T-cell (primary cell): ENCODE measurements around the gene DLG2. TPM values are rescaled to one million over a fixed set of nuclear protein-coding genes. Genes with fewer than 3 reads are reported as not detected.

Source experiments
- ATAC-seq, 4 experiments: fragments of 200-7000 bp in 3 of 4; fragments of 150-1000 bp in 1 of 4; cut with Tn5 transposase; replicated peaks in 1 of 4; 1 replicate in 3 of 4; 2 replicates in 1 of 4; pipeline ENCODE4 v1.10.0; 2021; ENCODE audit warnings: moderate library complexity in 3 of 4, mild to moderate bottlenecking in 2 of 4, moderate number of reproducible peaks in 1 of 4
- CTCF ChIA-PET, 2 donors: fragments of 300-600 bp; sonication (Branson Sonifier 250); formaldehyde crosslinking; loops; one replicate each; lab custom pipeline; 2022; ENCODE audit warnings: antibody characterized with exemption in 2 of 2; lab: Charles Lee
- POLR2A ChIA-PET, 2 donors: fragments of 300-600 bp; sonication (Branson Sonifier 250); formaldehyde crosslinking; loops; one replicate each; lab custom pipeline; 2022; ENCODE audit warnings: antibody characterized with exemption in 2 of 2; lab: Charles Lee
- DNase-seq, 35 experiments: peaks; one replicate each; pipeline versions ENCODE4 v3.0.0 to v3.0.0-alpha.2; 2013 to 2023
- H3K27ac ChIP-seq: one replicate; pipeline ENCODE4 v1.5.1; 2013; ENCODE audit warnings: low read length
- H3K27me3 ChIP-seq, 2 experiments: replicated peaks in 1 of 2; 1 replicate in 1 of 2; 2 replicates in 1 of 2; pipeline versions ENCODE4 v1.6.1 to v1.7.0; 2013; ENCODE audit warnings: low read length in 1 of 2, mixed read lengths in 1 of 2; ENCODE audit not compliant: control insufficient read depth in 2 of 2, insufficient read depth in 2 of 2; ENCODE audit errors: extremely low read depth in 1 of 2
- H3K36me3 ChIP-seq, 2 donors: 1 replicate in 1 of 2; 2 replicates in 1 of 2; pipeline versions ENCODE4 v1.6.1 to v1.7.0; 2013; ENCODE audit warnings: low read length in 1 of 2; ENCODE audit not compliant: control insufficient read depth in 2 of 2, insufficient read depth in 1 of 2; ENCODE audit errors: extremely low read depth in 1 of 2
- H3K4me1 ChIP-seq, 2 experiments: 1 replicate in 1 of 2; 2 replicates in 1 of 2; pipeline versions ENCODE4 v1.6.1 to v1.7.0; 2013; ENCODE audit warnings: low read length in 2 of 2, mixed read lengths in 1 of 2; ENCODE audit not compliant: insufficient read depth in 2 of 2, control insufficient read depth in 1 of 2; ENCODE audit errors: extremely low read depth in 1 of 2
- H3K4me3 ChIP-seq, 2 donors: 1 replicate in 1 of 2; 2 replicates in 1 of 2; pipeline versions ENCODE4 v1.5.1 to v1.7.0; 2013; ENCODE audit warnings: mild to moderate bottlenecking in 2 of 2, low read length in 1 of 2, moderate library complexity in 1 of 2; ENCODE audit not compliant: control insufficient read depth in 1 of 2; ENCODE audit errors: extremely low read depth in 1 of 2
- H3K9me3 ChIP-seq: 2 replicates; pipeline ENCODE4 v1.7.0; 2013
- H3K27ac Mint-ChIP-seq, 2 donors: one replicate each; pipeline ENCODE4 v1.8.0; 2020 to 2021; ENCODE audit warnings: mild to moderate bottlenecking in 2 of 2, mixed read lengths in 2 of 2
- H3K27me3 Mint-ChIP-seq, 2 donors: one replicate each; pipeline ENCODE4 v1.8.0; 2021 to 2022; ENCODE audit warnings: mixed read lengths in 2 of 2
- H3K36me3 Mint-ChIP-seq: one replicate; pipeline ENCODE4 v1.8.0; 2021; ENCODE audit warnings: mixed read lengths
- H3K4me1 Mint-ChIP-seq, 3 donors: one replicate each; pipeline ENCODE4 v1.8.0; 2020 to 2022; ENCODE audit warnings: mixed read lengths in 3 of 3, mild to moderate bottlenecking in 1 of 3
- H3K4me3 Mint-ChIP-seq, 3 donors: one replicate each; pipeline ENCODE4 v1.8.0; 2020 to 2022; ENCODE audit warnings: mild to moderate bottlenecking in 3 of 3, mixed read lengths in 3 of 3, moderate library complexity in 3 of 3
- H3K9me3 Mint-ChIP-seq, 3 donors: one replicate each; pipeline ENCODE4 v1.8.0; 2020 to 2022; ENCODE audit warnings: mixed read lengths in 3 of 3
- WGBS: methylation state at CpG from one replicate; pipeline ENCODE4 v1.1.5; 2013; ENCODE audit warnings: missing lambda C conversion rate; ENCODE audit not compliant: insufficient coverage; 5-methylcytosine and 5-hydroxymethylcytosine counted together
- total RNA-seq, 35 experiments: library from RNA in 6 of 35; stranded (reverse) in 6 of 35; fragments of 120-200 nt in 1 of 35; gene quantifications; one replicate each; pipeline versions ENCODE4 v1.2.1 to v1.2.4 and lab custom pipeline; 2013 to 2026

DLG2 gene
- total RNA-seq, 5 donors from 2014 or later (not counting 1 experiment from before 2014, with no cell fraction given): 2.3 to 4.1 (median 2.9) TPM

DNA sequence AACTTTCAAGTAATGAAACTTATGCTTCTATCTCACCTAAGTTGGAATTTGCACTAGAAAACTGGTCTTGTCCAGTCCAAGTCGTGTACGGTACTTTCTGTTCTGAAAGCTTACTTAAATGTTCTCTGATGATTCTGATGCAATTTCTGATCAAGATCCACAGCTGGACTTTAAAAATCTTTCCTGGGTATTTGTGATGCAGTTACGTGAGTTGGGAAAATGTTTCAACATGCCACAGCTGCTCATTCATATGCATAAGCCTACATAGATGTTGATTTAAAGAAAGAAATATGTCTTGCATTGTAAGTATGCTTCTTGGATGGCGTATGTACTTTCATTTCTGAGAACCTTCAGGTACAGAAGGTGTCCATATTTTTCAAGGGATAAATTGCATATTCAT lies 1847.3 kb downstream of the DLG2 start:
- ChIA-PET POLR2A (interaction anchor here in 1 of 2 donors (0.5 kb wide), 1 partner anchor 459 kb away, joined by 5 read pairs; no protein-coding TSS in a partner anchor), CTCF (no interaction called here)
- Histone ChIP-seq H3K27ac (no peak overlapping the region), H3K36me3 (no peaks in the 10 kb centered on the region), H3K4me1 (no peaks in the 10 kb centered on the region), H3K4me3 (no peak overlapping the region), H3K9me3 (no peaks in the 10 kb centered on the region), H3K27me3 (no peaks in the 10 kb centered on the region)
- Mint-ChIP-seq H3K9me3 (peaks cover 0 to 3% (median 0%) of the 10 kb centered on the region in 3 donors), H3K36me3 (no peaks in the 10 kb centered on the region), H3K4me1 (no peaks in the 10 kb centered on the region), H3K4me3 (no peak overlapping the region), H3K27ac (no peak overlapping the region), H3K27me3 (peaks cover 2 to 20% of the 10 kb centered on the region in 2 donors)
- DNase-seq (no peak), ATAC-seq (no peak)
- WGBS: 92% methylated on average over 2 of the region's 4 CpGs

DNA sequence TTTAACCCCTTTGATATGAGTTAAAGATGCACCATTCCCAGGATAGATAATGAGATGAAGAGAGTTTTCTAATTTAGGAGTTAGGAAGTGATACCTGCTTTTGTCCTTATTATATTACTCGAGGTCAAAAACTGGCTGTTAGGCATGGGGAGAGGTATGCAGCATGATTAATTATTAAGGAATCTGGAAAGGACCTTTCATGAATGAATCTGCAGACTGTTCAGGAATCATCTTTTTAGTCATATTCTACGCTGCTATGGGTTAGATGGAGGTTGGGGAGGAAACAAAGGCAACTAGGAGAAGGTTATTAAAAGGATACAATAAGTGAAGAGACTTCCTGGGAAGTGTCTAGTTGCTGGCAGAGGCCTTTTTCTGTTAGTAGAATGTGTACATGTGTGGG lies 1848.5 kb downstream of the DLG2 start:
- Mint-ChIP-seq H3K36me3 (no peaks in the 10 kb centered on the region), H3K27me3 (peaks cover 2 to 23% of the 10 kb centered on the region in 2 donors), H3K9me3 (peaks cover 0 to 6% (median 0%) of the 10 kb centered on the region in 3 donors), H3K4me1 (no peaks in the 10 kb centered on the region), H3K4me3 (no peak overlapping the region), H3K27ac (no peak overlapping the region)
- ChIA-PET CTCF (no interaction called here), POLR2A (interaction anchor here in 1 of 2 donors (0.7 kb wide), 1 partner anchor 296 kb away, joined by 3 read pairs; no protein-coding TSS in a partner anchor)
- no peaks in the 10 kb centered on the region for H3K9me3 ChIP-seq
- no peak overlapping the region for H3K27ac ChIP-seq
- H3K36me3 ChIP-seq: no peaks in the 10 kb centered on the region
- H3K4me3 ChIP-seq: no peak overlapping the region
- no peak for ATAC-seq
- WGBS: 71% methylated on average over 1 of the region's 2 CpGs
- no peaks in the 10 kb centered on the region for H3K27me3 ChIP-seq
- no peaks in the 10 kb centered on the region for H3K4me1 ChIP-seq
- DNase-seq: no peak

DNA sequence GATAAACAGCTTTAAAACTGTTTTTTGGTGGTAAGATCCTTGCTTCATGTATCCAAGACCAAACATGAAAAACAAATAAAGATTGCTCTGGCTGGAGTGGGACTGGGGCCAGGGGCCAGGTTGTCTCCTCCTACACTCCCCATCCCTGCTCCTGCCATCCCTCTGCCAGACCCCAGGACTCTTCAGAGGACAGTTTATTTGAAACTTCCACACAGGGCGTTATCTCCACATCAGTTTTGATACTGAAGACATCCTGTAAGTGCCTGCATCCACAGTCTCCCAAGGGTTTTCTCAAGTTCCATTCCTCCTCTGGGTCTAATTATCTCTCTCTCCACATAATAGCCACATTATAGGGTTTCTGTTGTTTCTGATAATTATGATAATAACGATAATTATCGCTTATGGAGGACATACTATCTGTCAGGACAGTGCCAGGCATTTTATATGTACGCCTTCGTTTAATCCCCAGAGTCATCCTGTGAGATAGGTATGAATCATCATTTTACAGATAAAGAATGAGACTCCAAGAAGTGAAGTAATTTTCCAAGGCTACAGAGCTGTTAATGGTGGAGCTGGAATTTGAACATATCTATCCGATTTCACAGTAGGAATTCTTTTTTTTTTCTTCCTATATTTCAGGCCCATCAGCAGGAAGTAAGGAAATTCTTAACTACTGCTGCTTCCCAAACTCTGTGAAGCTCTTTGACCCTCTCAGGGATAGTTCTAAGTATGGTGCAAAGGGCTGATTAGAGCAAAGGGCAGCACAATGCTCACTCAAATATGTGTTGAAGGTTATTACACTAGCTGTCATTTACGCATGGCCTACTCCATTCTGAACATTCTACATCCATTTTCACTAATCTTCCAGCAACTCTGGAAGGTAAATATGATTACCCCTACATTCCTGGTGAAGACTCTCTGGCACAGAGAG lies 1852.9 kb downstream of the DLG2 start:
- Mint-ChIP-seq H3K4me3 (no peak overlapping the region), H3K27ac (no peak overlapping the region), H3K4me1 (no peaks in the 10 kb centered on the region), H3K36me3 (no peaks in the 10 kb centered on the region), H3K27me3 (peaks cover 5 to 22% of the 10 kb centered on the region in 2 donors), H3K9me3 (peaks cover 0 to 6% (median 0%) of the 10 kb centered on the region in 3 donors)
- ATAC-seq (no peak), DNase-seq (no peak)
- Histone ChIP-seq H3K4me1 (no peaks in the 10 kb centered on the region), H3K36me3 (no peaks in the 10 kb centered on the region), H3K27ac (no peak overlapping the region), H3K27me3 (no peaks in the 10 kb centered on the region), H3K4me3 (no peak overlapping the region), H3K9me3 (no peaks in the 10 kb centered on the region)
- WGBS: 100% methylated on average over 2 of the region's 7 CpGs
- ChIA-PET CTCF (no interaction called here), POLR2A (no interaction called here)

DNA sequence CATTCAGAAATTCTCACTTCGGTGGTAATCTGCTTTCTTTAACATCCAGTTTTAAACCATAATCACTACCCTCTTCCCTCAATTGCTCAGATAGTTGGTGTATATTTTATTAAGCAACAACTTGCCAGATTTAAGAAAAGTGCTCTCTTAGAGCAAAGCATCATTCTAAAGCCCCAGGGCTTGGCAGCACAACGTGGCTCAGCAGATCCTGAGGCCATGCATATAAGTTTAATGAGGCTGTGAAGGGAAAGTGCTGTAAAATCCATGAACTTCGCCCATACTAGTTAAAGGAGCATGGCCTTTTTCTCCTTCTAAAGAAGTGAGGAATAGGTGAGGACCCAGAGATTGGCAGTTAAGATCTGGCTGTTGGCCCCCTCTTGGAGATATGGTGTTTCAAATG lies 1858.7 kb downstream of the DLG2 start:
- Histone ChIP-seq H3K4me3 (no peak overlapping the region), H3K27ac (no peak overlapping the region), H3K27me3 (no peaks in the 10 kb centered on the region), H3K36me3 (no peaks in the 10 kb centered on the region), H3K9me3 (no peaks in the 10 kb centered on the region), H3K4me1 (no peaks in the 10 kb centered on the region)
- DNase-seq (no peak), ATAC-seq (no peak)
- Mint-ChIP-seq H3K4me3 (no peak overlapping the region), H3K36me3 (no peaks in the 10 kb centered on the region), H3K4me1 (no peaks in the 10 kb centered on the region), H3K27ac (no peak overlapping the region), H3K9me3 (no peaks in the 10 kb centered on the region), H3K27me3 (peaks cover 3 to 8% of the 10 kb centered on the region in 2 donors)
- CTCF ChIA-PET: no interaction called here
- POLR2A ChIA-PET: no interaction called here
- 20% methylated on average over 1 of the region's 3 CpGs for WGBS

DNA sequence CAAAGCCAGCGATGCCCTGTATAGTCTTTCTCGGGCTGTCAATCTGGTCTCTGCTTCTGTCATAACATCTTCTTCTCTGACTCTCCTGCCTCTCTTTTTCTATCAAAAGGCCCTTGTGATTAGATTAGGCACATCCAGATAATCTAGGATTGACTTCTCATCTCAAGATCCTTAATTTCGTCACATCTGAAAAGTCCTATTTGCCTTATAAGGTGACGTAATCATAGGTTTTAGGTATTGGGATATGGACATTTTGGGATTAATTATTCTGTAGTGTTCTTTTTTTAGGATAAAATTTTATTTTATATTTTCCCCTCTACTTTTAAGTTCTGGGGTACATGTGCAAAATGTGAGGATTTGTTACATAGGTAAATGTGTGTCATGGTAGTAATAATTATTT lies 1860.2 kb downstream of the DLG2 start:
- CTCF ChIA-PET: no interaction called here
- POLR2A ChIA-PET: no interaction called here
- Histone ChIP-seq H3K4me1 (no peaks in the 10 kb centered on the region), H3K4me3 (no peak overlapping the region), H3K36me3 (no peaks in the 10 kb centered on the region), H3K27me3 (no peaks in the 10 kb centered on the region), H3K9me3 (no peaks in the 10 kb centered on the region), H3K27ac (no peak overlapping the region)
- Mint-ChIP-seq H3K27ac (no peak overlapping the region), H3K4me1 (no peaks in the 10 kb centered on the region), H3K9me3 (no peaks in the 10 kb centered on the region), H3K36me3 (no peaks in the 10 kb centered on the region), H3K4me3 (no peak overlapping the region), H3K27me3 (peaks cover 3 to 5% of the 10 kb centered on the region in 2 donors)
- ATAC-seq (no peak), DNase-seq (no peak)
- 100% methylated on average over 2 of the region's 4 CpGs for WGBS

DNA sequence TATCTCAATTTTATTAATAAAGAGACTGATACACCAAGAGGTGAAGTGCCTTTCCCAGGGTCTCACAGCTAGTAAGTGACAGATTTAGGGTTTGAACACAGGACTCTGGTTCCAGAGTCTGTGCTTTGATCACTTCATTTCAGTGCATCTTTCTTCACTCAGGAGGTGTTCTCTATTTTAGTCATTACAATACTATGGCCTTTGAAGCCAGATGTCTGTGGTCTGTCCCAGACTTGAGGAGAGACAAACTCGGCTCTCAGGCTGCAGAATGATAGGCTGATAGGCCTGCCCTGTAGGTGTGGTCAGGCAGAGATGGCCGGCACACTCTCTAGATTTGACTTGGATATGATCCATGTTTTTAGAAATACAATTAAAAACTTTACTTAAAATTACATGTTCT lies 1862.5 kb downstream of the DLG2 start:
- DNase-seq (no peak), ATAC-seq (no peak)
- no peaks in the 10 kb centered on the region for H3K36me3 Mint-ChIP-seq
- no peaks in the 10 kb centered on the region for H3K9me3 Mint-ChIP-seq
- peaks cover 0 to 4% of the 10 kb centered on the region in 2 donors for H3K27me3 Mint-ChIP-seq
- no peak overlapping the region for H3K27ac ChIP-seq
- no peak overlapping the region for H3K27ac Mint-ChIP-seq
- no peak overlapping the region for H3K4me3 ChIP-seq
- H3K36me3 ChIP-seq: no peaks in the 10 kb centered on the region
- no peaks in the 10 kb centered on the region for H3K9me3 ChIP-seq
- POLR2A ChIA-PET: no interaction called here
- 20% methylated on average over 1 of the region's 2 CpGs for WGBS
- H3K27me3 ChIP-seq: no peaks in the 10 kb centered on the region
- H3K4me1 ChIP-seq: no peaks in the 10 kb centered on the region
- H3K4me3 Mint-ChIP-seq: no peak overlapping the region
- no peaks in the 10 kb centered on the region for H3K4me1 Mint-ChIP-seq
- CTCF ChIA-PET: no interaction called here
